GM18526 (cell line): ENCODE data around the gene UBE2N.

Source experiments
- POLR2A ChIP-seq: IDR thresholded peaks from 3 replicates; pipeline ENCODE4 v1.6.1; 2011; ENCODE audit not compliant: insufficient read length; ENCODE audit errors: extremely low read depth

UBE2N gene

GRCh38 chr12:93376436-93377251 lies 65.1 kb downstream of the UBE2N start:
- peak; percentile 46 for TF ChIP-seq POLR2A

- no peak for TF ChIP-seq POLR2A
Measured at GRCh38 chr12:93375906-93376305, 65.8 kb downstream of the UBE2N start.

- TF ChIP-seq POLR2A, result no peak
Measured at GRCh38 chr12:93373961-93374656, 67.6 kb downstream of the UBE2N start.

- TF ChIP-seq POLR2A, result no peak
Measured at GRCh38 chr12:93370947-93371346, 70.8 kb downstream of the UBE2N start.

GRCh38 chr12:93369505-93369904 lies 72.2 kb downstream of the UBE2N start:
- no peak for TF ChIP-seq POLR2A

- TF ChIP-seq POLR2A, result no peak
Measured at GRCh38 chr12:93368766-93369165, 73.0 kb downstream of the UBE2N start.

- no peak for TF ChIP-seq POLR2A
Measured at GRCh38 chr12:93366422-93366821, 75.3 kb downstream of the UBE2N start.

GRCh38 chr12:93365616-93366405 lies 75.9 kb downstream of the UBE2N start:
- no peak for TF ChIP-seq POLR2A

GRCh38 chr12:93363841-93364297 lies 77.9 kb downstream of the UBE2N start:
- no peak for TF ChIP-seq POLR2A

GRCh38 chr12:93361151-93361919 lies 80.4 kb downstream of the UBE2N start:
- TF ChIP-seq POLR2A, result no peak

GRCh38 chr12:93360688-93361087 lies 81.1 kb downstream of the UBE2N start:
- TF ChIP-seq POLR2A, result no peak

GRCh38 chr12:93358821-93359220 lies 82.9 kb downstream of the UBE2N start:
- TF ChIP-seq POLR2A, result no peak

- TF ChIP-seq POLR2A, result no peak
Measured at GRCh38 chr12:93358058-93358457, 83.7 kb downstream of the UBE2N start.

- TF ChIP-seq POLR2A, result no peak
Measured at GRCh38 chr12:93356214-93356613, 85.5 kb downstream of the UBE2N start.
